Panc1 (cell line): ENCODE data around the gene TFB1M. TPM values are rescaled to one million over a fixed set of nuclear protein-coding genes. Genes with fewer than 3 reads are reported as not detected.

Source experiments
- ATAC-seq: fragments of 200-7000 bp; cut with Tn5 transposase; 2 replicates; pipeline ENCODE4 v1.9.1; 2020; ENCODE audit warnings: mild to moderate bottlenecking, moderate library complexity
- BruUV-seq: library from RNA; stranded (reverse); fragments of 400-500 nt; replicated peaks from 2 replicates; lab custom pipeline; 2021; lab: Mats Ljungman, UMichigan
- CTCF ChIA-PET: fragments of 300-600 bp; sonication (Branson Sonifier 250); formaldehyde crosslinking; loops from one replicate; lab custom pipeline; 2022; ENCODE audit warnings: antibody characterized with exemption; lab: Charles Lee
- POLR2A ChIA-PET: fragments of 300-600 bp; sonication (Branson Sonifier 250); formaldehyde crosslinking; loops from one replicate; lab custom pipeline; 2022; ENCODE audit warnings: antibody characterized with exemption; lab: Charles Lee
- DNase-seq: peaks from one replicate; pipeline ENCODE4 v3.0.0-alpha.2; 2010; ENCODE audit warnings: low read depth, low spot score
- H3K27ac ChIP-seq: 2 replicates; pipeline ENCODE4 v1.5.1; 2011; ENCODE audit warnings: mild to moderate bottlenecking, low read length, inconsistent platforms
- H3K27me3 ChIP-seq: fragments of 200-500 bp; sonication (Bioruptor generic); 2 replicates; pipeline ENCODE4 v1.6.0; 2014; ENCODE audit warnings: low read length, inconsistent platforms; ENCODE audit not compliant: control insufficient read depth, insufficient read depth
- H3K36me3 ChIP-seq: fragments of 200-500 bp; sonication (Bioruptor generic); 2 replicates; pipeline ENCODE4 v1.5.1; 2014; ENCODE audit warnings: inconsistent platforms, mild to moderate bottlenecking, low read length, moderate library complexity; ENCODE audit not compliant: control insufficient read depth, insufficient read depth
- H3K4me1 ChIP-seq: 2 replicates; pipeline ENCODE4 v1.5.1; 2011; ENCODE audit warnings: inconsistent platforms, mild to moderate bottlenecking, low read length, moderate library complexity; ENCODE audit not compliant: control insufficient read depth, insufficient read depth
- H3K4me3 ChIP-seq, 2 experiments: 2 replicates each; pipeline ENCODE4 v1.5.1; 2011 to 2012; ENCODE audit warnings: low read depth in 2 of 2, low read length in 2 of 2, mild to moderate bottlenecking in 2 of 2, inconsistent platforms in 1 of 2, moderate library complexity in 1 of 2
- H3K9me3 ChIP-seq: fragments of 200-500 bp; sonication (Bioruptor generic); 2 replicates; pipeline ENCODE4 v1.5.1; 2014; ENCODE audit warnings: low read depth, mild to moderate bottlenecking, inconsistent platforms, low read length, moderate library complexity; ENCODE audit not compliant: control insufficient read depth, insufficient read depth
- POLR2AphosphoS5 ChIP-seq: IDR thresholded peaks from 2 replicates; pipeline ENCODE4 v1.6.1; 2012; ENCODE audit warnings: mild to moderate bottlenecking, low read depth, low read length, moderate library complexity
- SIN3A ChIP-seq: IDR thresholded peaks from 2 replicates; pipeline ENCODE4 v1.6.1; 2012; ENCODE audit warnings: low read depth, mild to moderate bottlenecking, low read length, moderate library complexity, borderline replicate concordance; ENCODE audit not compliant: insufficient read depth
- TCF7L2 ChIP-seq: IDR thresholded peaks from 2 replicates; pipeline ENCODE4 v1.6.1; 2011; ENCODE audit warnings: mild to moderate bottlenecking, low read depth, low read length, inconsistent platforms
- in situ Hi-C: cut with HindIII; loops from 2 replicates; pipeline ENCODE4 v1.10.0; 2016; ENCODE audit warnings: low sequenced_read_pairs, low pct_unique_long_range_greater_than_20kb
- intact Hi-C: fragments of 100-400 bp; cut with micrococcal nuclease; formaldehyde crosslinking; loops from one replicate; pipeline ENCODE4 v1.10.0; 2022; ENCODE audit not compliant: unreplicated experiment
- total RNA-seq: library from RNA; stranded (reverse); gene quantifications from one replicate; pipeline ENCODE4 v1.2.1, GENCODE V29; 2021; ENCODE audit not compliant: unreplicated experiment
- TF ChIP-seq, protein P1 (sequence below): fragments of 450-650 bp; IDR thresholded peaks from 2 replicates; pipeline ENCODE4 v1.5.1; 2017; ENCODE audit warnings: mild to moderate bottlenecking
- TF ChIP-seq, protein P2 (sequence below), 2 experiments: IDR thresholded peaks; 2 replicates each; pipeline ENCODE4 v1.6.1; 2011 to 2012; ENCODE audit warnings: low read depth in 2 of 2, control low read depth in 1 of 2, low read length in 1 of 2, mild to moderate bottlenecking in 1 of 2, moderate library complexity in 1 of 2; ENCODE audit not compliant: insufficient read depth in 1 of 2

Gene TFB1M
- total RNA-seq, 1 experiment from 2014 or later = 32.0 TPM

- H3K36me3 ChIP-seq = peaks cover 2% of the 10 kb centered on the region; the same call in 1 of the 2 replicates
- no peak overlapping the region for H3K27ac ChIP-seq
- TF ChIP-seq TCF7L2 = no peak
- TF ChIP-seq, protein P1, sequence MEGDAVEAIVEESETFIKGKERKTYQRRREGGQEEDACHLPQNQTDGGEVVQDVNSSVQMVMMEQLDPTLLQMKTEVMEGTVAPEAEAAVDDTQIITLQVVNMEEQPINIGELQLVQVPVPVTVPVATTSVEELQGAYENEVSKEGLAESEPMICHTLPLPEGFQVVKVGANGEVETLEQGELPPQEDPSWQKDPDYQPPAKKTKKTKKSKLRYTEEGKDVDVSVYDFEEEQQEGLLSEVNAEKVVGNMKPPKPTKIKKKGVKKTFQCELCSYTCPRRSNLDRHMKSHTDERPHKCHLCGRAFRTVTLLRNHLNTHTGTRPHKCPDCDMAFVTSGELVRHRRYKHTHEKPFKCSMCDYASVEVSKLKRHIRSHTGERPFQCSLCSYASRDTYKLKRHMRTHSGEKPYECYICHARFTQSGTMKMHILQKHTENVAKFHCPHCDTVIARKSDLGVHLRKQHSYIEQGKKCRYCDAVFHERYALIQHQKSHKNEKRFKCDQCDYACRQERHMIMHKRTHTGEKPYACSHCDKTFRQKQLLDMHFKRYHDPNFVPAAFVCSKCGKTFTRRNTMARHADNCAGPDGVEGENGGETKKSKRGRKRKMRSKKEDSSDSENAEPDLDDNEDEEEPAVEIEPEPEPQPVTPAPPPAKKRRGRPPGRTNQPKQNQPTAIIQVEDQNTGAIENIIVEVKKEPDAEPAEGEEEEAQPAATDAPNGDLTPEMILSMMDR = peak; percentile 28
- 0 out of 2 replicates have a peak, but pooled peaks have one; percentile 54 for ATAC-seq
- H3K4me3 ChIP-seq = no peak overlapping the region
- intact Hi-C loops = loop anchor here (10.0 kb wide), 1 partner anchor 401 kb away; no protein-coding TSS in a partner anchor
- ChIA-PET POLR2A (no interaction called here), CTCF (no interaction called here)
- no TSS peak for BruUV-seq
- H3K27me3 ChIP-seq = no peaks in the 10 kb centered on the region
- no peaks in the 10 kb centered on the region for H3K9me3 ChIP-seq
- H3K4me1 ChIP-seq = no peaks in the 10 kb centered on the region; the same call in 1 of the 2 replicates
- no peak for DNase-seq
- in situ Hi-C loops = no loop called here
These were observed 48.3 kb downstream of the TFB1M start for GRCh38 chr6:155265843-155266535.

GRCh38 chr6:155264693-155265320, 49.5 kb downstream of the TFB1M start:
- intact Hi-C loops (loop anchor here (10.0 kb wide), 1 partner anchor 400 kb away; no protein-coding TSS in a partner anchor), in situ Hi-C loops (no loop called here)
- TF ChIP-seq, protein P1 = no peak
- H3K4me3 ChIP-seq = no peak overlapping the region
- ChIA-PET CTCF (no interaction called here), POLR2A (no interaction called here)
- H3K4me1 ChIP-seq = no peaks in the 10 kb centered on the region; the same call in 1 of the 2 replicates
- H3K36me3 ChIP-seq = peaks cover 5% of the 10 kb centered on the region; the same call in 1 of the 2 replicates
- no peaks in the 10 kb centered on the region for H3K27me3 ChIP-seq
- no TSS peak for BruUV-seq
- DNase-seq (no peak), ATAC-seq (no peak)
- no peaks in the 10 kb centered on the region for H3K9me3 ChIP-seq
- no peak overlapping the region for H3K27ac ChIP-seq

GRCh38 chr6:155263373-155264063, 50.8 kb downstream of the TFB1M start, which contains the start of gene CLDN20:
CLDN20 (plus strand) TSS chr6:155264013; CDS start chr6:155275720, 11,707 bp downstream.
- H3K4me3 ChIP-seq = no peak within 1 kb of the TSS
- in situ Hi-C loops = no loop called here
- intact Hi-C loops = loop anchor here (10.0 kb wide), 1 partner anchor 399 kb away; no protein-coding TSS in a partner anchor
- POLR2A ChIA-PET = no interaction called here
- ATAC-seq (no peak), DNase-seq (no peak)
- H3K4me1 ChIP-seq = no peaks in the 10 kb centered on the region; the same call in 1 of the 2 replicates
- H3K36me3 ChIP-seq = peaks cover 5% of the 10 kb centered on the region; the same call in 1 of the 2 replicates
- TF ChIP-seq, protein P1 = no peak
- TF ChIP-seq SIN3A (no peak), POLR2AphosphoS5 (no peak), TCF7L2 (no peak)
- TF ChIP-seq, protein P2, sequence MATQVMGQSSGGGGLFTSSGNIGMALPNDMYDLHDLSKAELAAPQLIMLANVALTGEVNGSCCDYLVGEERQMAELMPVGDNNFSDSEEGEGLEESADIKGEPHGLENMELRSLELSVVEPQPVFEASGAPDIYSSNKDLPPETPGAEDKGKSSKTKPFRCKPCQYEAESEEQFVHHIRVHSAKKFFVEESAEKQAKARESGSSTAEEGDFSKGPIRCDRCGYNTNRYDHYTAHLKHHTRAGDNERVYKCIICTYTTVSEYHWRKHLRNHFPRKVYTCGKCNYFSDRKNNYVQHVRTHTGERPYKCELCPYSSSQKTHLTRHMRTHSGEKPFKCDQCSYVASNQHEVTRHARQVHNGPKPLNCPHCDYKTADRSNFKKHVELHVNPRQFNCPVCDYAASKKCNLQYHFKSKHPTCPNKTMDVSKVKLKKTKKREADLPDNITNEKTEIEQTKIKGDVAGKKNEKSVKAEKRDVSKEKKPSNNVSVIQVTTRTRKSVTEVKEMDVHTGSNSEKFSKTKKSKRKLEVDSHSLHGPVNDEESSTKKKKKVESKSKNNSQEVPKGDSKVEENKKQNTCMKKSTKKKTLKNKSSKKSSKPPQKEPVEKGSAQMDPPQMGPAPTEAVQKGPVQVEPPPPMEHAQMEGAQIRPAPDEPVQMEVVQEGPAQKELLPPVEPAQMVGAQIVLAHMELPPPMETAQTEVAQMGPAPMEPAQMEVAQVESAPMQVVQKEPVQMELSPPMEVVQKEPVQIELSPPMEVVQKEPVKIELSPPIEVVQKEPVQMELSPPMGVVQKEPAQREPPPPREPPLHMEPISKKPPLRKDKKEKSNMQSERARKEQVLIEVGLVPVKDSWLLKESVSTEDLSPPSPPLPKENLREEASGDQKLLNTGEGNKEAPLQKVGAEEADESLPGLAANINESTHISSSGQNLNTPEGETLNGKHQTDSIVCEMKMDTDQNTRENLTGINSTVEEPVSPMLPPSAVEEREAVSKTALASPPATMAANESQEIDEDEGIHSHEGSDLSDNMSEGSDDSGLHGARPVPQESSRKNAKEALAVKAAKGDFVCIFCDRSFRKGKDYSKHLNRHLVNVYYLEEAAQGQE (IDR thresholded peaks at IDR 0.05; ENCODE audit: insufficient read depth in 1 of 2, low read depth in 2 of 2, low read length in 1 of 2) = no peak
- no peak within 1 kb of the TSS for H3K27ac ChIP-seq
- no TSS peak for BruUV-seq
- CTCF ChIA-PET = no interaction called here
- no peaks in the 10 kb centered on the region for H3K9me3 ChIP-seq
- H3K27me3 ChIP-seq = no peaks in the 10 kb centered on the region
